Measurements from ENCODE around the gene MICALL2.

The MICALL2 gene

GRCh38 chr7:1436608-1437007 is 22.7 kb downstream of the MICALL2 start:
- in situ Hi-C loops (cut with MboI; ENCODE audit: low sequenced_read_pairs), result no loop called here

- in situ Hi-C loops (cut with MboI; ENCODE audit: low sequenced_read_pairs), result no loop called here
Observed at GRCh38 chr7:1434891-1435670, 24.2 kb downstream of the MICALL2 start.

GRCh38 chr7:1434165-1434718 is 25.0 kb downstream of the MICALL2 start:
- in situ Hi-C loops (cut with MboI; ENCODE audit: low sequenced_read_pairs), result no loop called here

- in situ Hi-C loops (cut with MboI; ENCODE audit: low sequenced_read_pairs), result no loop called here
Observed at GRCh38 chr7:1433128-1433920, 25.9 kb downstream of the MICALL2 start.

DNA sequence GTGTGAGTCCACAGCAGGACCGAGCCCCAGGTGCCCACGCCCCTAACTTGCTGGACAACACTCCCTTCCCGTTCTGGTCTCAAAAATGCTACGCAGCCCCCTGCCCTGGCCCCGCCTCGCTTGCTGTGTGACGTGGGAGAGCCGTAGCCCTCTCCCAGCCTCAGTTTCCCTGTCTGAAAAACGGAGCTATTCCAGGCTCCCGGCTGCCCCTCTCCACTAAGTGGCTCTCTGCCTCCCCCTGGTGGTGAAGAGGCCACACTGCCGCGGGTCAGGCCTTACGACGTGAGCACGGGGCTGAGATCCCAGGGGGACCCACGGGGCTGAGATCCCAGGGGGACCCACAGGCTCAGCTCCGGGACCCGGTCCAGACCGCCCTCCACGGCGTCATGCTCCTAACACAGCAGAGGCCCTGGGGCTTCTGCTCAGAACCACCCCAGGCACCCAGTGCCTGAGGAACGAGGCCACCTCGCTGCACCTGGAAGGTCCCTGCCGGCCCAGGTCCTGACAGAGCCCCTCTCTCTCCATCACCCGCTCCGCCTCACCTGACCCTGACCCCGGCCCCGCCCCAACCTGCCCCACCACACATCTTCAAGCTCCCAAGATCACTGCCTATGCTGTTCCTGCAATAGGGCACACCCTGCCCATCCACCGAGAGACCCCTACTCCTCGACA is 26.7 kb downstream of the MICALL2 start:
- in situ Hi-C loops (cut with MboI; ENCODE audit: low sequenced_read_pairs), result no loop called here

- in situ Hi-C loops (cut with MboI; ENCODE audit: low sequenced_read_pairs), result no loop called here
Observed at GRCh38 chr7:1431634-1432380, 27.5 kb downstream of the MICALL2 start.

DNA sequence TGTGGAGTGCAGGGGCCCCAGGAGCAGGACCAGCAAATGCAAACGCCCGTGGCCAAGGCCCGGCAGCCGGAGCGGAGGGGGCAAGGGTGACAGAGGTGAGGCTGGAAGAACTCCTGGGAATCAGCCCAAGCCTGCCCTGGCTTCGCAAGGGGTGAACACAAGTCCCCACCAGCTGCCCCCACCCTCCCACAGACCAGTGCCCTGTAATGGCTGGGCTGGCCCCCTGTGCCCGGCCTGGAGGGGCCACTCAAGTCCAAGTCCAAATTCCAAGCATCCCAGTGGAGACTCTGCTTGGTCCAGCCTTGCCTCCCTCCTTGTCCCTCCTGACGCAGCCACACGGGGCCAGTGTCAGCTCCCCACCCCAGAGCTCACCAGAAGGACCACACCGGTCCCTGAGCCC is 28.0 kb downstream of the MICALL2 start:
- in situ Hi-C loops (cut with MboI; ENCODE audit: low sequenced_read_pairs), result no loop called here

GRCh38 chr7:1430056-1430845 is 29.0 kb downstream of the MICALL2 start:
- in situ Hi-C loops (cut with MboI; ENCODE audit: low sequenced_read_pairs), result no loop called here

GRCh38 chr7:1428941-1429501 is 30.2 kb downstream of the MICALL2 start:
- in situ Hi-C loops (cut with MboI; ENCODE audit: low sequenced_read_pairs), result no loop called here

- in situ Hi-C loops (cut with MboI; ENCODE audit: low sequenced_read_pairs), result no loop called here
Observed at GRCh38 chr7:1427064-1427657, 32.1 kb downstream of the MICALL2 start.

GRCh38 chr7:1426474-1426873 is 32.8 kb downstream of the MICALL2 start:
- in situ Hi-C loops (cut with MboI; ENCODE audit: low sequenced_read_pairs), result no loop called here

DNA sequence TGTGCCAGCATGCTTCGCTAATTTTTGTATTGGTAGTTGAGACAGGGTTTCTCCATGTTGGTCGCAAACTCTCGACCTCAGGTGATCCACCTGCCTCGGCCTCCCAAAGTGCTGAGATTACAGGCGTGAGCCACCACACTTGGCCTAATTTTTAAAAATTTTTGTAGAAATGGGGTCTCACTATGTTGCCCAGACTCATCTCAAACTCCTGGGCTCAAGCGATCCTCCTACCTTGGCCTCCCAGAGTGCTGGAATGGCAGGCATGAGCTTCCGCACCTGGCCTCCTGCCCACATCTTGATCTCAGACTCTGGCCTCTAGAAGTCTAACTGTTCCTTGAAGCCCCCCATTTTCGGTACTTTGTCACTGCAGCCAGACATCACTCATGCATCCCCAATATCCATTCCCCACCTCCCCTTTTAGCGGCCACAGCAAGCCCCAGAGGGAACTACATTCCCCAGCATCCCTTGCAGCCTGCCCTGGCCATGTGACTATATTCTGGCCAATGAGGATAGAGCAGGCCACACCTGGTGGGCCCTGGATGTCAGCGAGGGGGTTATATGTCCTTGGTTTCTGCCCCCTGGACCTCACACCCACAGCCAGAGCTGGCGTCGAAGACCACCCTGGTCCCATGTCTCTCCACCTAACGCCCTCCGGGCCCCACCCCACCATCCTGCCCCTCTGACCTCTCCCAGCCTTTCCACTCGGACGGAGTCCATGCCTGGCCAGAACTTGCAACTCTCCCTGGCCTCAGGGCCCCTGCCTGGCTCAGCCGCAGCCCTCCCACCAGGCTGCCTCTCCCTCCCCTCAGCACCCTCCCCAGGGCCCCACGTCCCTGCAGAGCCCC is 33.8 kb downstream of the MICALL2 start:
- in situ Hi-C loops (cut with MboI; ENCODE audit: low sequenced_read_pairs), result no loop called here

DNA sequence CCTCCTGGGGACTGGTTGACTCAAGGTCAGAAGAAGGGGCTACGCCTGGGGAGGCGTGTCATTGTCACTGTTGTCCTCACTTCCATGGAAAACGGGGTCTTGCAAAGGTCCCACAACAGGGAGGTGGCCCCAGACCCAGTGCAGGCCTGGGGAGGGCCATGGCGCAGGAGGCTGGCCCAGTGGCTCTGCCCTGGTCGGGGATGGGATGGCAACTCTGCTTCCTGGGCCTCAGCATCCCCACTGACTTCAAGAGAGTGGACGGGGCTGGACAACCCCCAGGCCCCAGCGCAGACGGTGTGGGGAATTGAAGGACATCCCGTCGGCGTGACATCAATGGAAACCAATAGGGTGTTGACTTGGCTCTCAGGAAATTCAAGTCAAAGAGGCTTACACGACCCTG is 35.2 kb downstream of the MICALL2 start:
- in situ Hi-C loops (cut with MboI; ENCODE audit: low sequenced_read_pairs), result no loop called here

DNA sequence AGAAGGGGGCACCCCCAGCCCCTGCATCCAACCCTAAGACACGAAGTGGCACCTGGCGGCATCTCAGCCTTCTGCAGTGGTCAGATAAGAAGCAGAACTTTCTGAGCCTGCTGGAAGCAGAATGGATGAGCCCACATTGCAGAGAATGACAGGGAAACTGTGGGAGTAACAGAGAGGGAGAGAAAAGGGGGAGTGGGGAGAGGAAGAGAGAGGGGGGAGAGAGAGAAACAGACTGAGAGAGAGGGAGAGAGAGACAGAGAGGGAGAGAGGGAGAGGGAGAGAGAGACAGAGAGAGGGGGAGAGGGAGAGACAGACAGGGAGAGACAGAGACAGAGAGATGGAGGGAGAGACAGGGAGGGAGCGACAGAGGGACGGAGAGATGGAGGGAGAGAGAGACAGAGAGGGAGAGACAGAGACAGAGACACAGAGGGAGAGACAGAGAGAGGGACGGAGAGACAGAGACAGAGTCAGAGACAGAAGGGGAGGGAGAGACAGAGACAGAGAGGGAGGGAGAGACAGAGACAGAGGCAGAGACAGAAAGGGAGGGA is 35.9 kb downstream of the MICALL2 start:
- in situ Hi-C loops (cut with MboI; ENCODE audit: low sequenced_read_pairs), result no loop called here

DNA sequence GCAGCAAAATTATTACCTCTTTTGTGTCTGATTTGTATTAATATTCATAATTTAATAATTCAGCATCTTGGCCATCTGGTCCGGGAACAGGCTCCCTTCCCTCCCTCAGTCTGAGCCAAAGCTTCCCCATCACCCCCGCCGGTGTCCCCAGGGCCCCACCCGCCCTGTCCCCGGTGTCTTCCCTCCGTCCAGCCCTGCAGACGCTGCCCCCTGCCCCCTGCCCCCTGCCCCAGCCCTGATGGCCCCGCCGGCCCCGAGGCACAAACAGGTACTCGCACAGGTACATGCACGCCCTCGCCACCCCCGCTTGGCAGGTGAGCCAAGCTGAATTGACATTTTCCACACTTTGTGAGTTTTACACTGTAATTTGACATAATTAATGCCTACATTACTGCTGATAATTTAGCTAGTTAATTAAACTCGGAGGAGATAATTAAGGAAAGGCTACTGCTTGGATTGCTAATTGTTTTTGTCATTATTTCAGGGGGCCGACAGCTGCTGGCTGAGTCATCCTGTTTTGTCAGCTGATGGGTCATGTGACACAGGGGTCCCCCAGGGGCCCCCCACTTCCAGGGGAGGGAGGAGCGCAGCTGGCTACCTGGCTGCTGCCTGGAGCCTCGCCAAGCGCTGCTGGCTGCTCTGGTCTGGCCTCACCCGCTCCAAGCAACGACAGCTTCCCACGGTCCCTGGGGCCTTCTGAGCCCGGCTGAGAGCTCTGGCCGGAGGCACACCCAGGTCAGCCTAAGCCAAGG is 36.6 kb downstream of the MICALL2 start:
- in situ Hi-C loops (cut with MboI; ENCODE audit: low sequenced_read_pairs), result no loop called here

GRCh38 chr7:1421946-1422345 is 37.3 kb downstream of the MICALL2 start:
- in situ Hi-C loops (cut with MboI; ENCODE audit: low sequenced_read_pairs), result no loop called here
